Endothelial cell of umbilical vein (primary cell): Measurements from ENCODE around the gene PREP. TPM values are rescaled to one million over a fixed set of nuclear protein-coding genes. Genes with fewer than 3 reads are reported as not detected.

Experiments
- BruUV-seq: library from RNA; stranded (reverse); fragments of 400-500 nt; replicated peaks from 2 replicates; lab custom pipeline; 2021; lab: Mats Ljungman, UMichigan
- CTCF ChIA-PET: fragments of 300-600, 350-600 bp; sonication (Branson Sonifier 250); formaldehyde crosslinking; loops from one replicate; lab custom pipeline; 2021; ENCODE audit warnings: antibody characterized with exemption, inconsistent platforms; lab: Charles Lee
- POLR2A ChIA-PET: fragments of 300-600, 350-600 bp; sonication (Branson Sonifier 250); formaldehyde crosslinking; loops from one replicate; lab custom pipeline; 2021; ENCODE audit warnings: antibody characterized with exemption, inconsistent platforms; lab: Charles Lee
- DNase-seq: peaks from one replicate; pipeline ENCODE4 v3.0.0-alpha.2; 2011; ENCODE audit warnings: low read depth, low spot score
- FAIRE-seq: peaks from 2 replicates; lab custom pipeline; 2011; peaks lifted over from hg19 to GRCh38; lab: Jason Lieb, UNC
- H2AFZ ChIP-seq: 2 replicates; pipeline ENCODE4 v1.6.0; 2012; ENCODE audit warnings: low read depth, low read length, control low read depth, inconsistent platforms
- H3K27ac ChIP-seq: 2 replicates; pipeline ENCODE4 v1.5.1; 2011; ENCODE audit warnings: low read depth, mild to moderate bottlenecking, control low read depth, low read length, moderate library complexity; ENCODE audit not compliant: insufficient read depth
- H3K27me3 ChIP-seq, 2 experiments: 2 replicates each; pipeline versions ENCODE4 v1.6.0 to v1.6.1; 2011; ENCODE audit warnings: low read length in 2 of 2, mixed read lengths in 1 of 2; ENCODE audit not compliant: control insufficient read depth in 2 of 2, insufficient read depth in 2 of 2
- H3K36me3 ChIP-seq, 2 experiments: 2 replicates in 1 of 2; 3 replicates in 1 of 2; pipeline ENCODE4 v1.5.1; 2011; ENCODE audit warnings: low read length in 2 of 2, mild to moderate bottlenecking in 1 of 2, moderate library complexity in 1 of 2; ENCODE audit not compliant: control insufficient read depth in 2 of 2, insufficient read depth in 2 of 2; ENCODE audit errors: extremely low read depth in 1 of 2
- H3K4me1 ChIP-seq: 3 replicates; pipeline ENCODE4 v1.5.1; 2011; ENCODE audit warnings: mild to moderate bottlenecking, low read length; ENCODE audit not compliant: control insufficient read depth, insufficient read depth; ENCODE audit errors: extremely low read depth
- H3K4me2 ChIP-seq: 2 replicates; pipeline ENCODE4 v1.6.1; 2011; ENCODE audit warnings: low read length, control low read depth, mixed read lengths; ENCODE audit not compliant: insufficient read depth
- H3K4me3 ChIP-seq, 3 experiments: fragments of 200-600 bp in 1 of 3; sonication (generic), shearing (Covaris generic) in 1 of 3; replicated peaks in 1 of 3; 2 replicates each; pipeline ENCODE4 v1.5.1; 2011 to 2016; ENCODE audit warnings: control low read depth in 3 of 3, low read length in 3 of 3, mild to moderate bottlenecking in 2 of 3, inconsistent platforms in 1 of 3, low read depth in 1 of 3, moderate library complexity in 1 of 3; ENCODE audit not compliant: insufficient read depth in 1 of 3
- H3K79me2 ChIP-seq: 2 replicates; pipeline ENCODE4 v1.6.0; 2012; ENCODE audit warnings: low read length, inconsistent platforms; ENCODE audit not compliant: control insufficient read depth, insufficient read depth
- H3K9ac ChIP-seq: replicated peaks from 2 replicates; pipeline ENCODE3; 2011; ENCODE audit warnings: low read length, control low read depth; ENCODE audit not compliant: insufficient read depth; ENCODE audit errors: extremely low read depth
- H3K9me1 ChIP-seq: replicated peaks from 3 replicates; pipeline ENCODE4 v1.6.0; 2011; ENCODE audit warnings: mild to moderate bottlenecking, low read length; ENCODE audit not compliant: control insufficient read depth, insufficient read depth; ENCODE audit errors: extremely low read depth
- H3K9me3 ChIP-seq: replicated peaks from 2 replicates; pipeline ENCODE4 v1.5.1; 2012; ENCODE audit warnings: low read length, inconsistent platforms; ENCODE audit not compliant: control insufficient read depth, insufficient read depth
- H4K20me1 ChIP-seq: replicated peaks from 2 replicates; pipeline ENCODE3; 2011; ENCODE audit warnings: mild to moderate bottlenecking, low read length; ENCODE audit not compliant: control insufficient read depth, insufficient read depth; ENCODE audit errors: extremely low read depth
- CTCF ChIP-seq, 2 donors: IDR thresholded peaks; 1 replicate in 1 of 2; 2 replicates in 1 of 2; pipeline ENCODE4 v1.5.1; 2011; ENCODE audit warnings: low read length in 2 of 2, mild to moderate bottlenecking in 2 of 2, moderate library complexity in 2 of 2, control low read depth in 1 of 2, inconsistent platforms in 1 of 2, low read depth in 1 of 2; ENCODE audit not compliant: insufficient read depth in 1 of 2; ENCODE audit errors: extremely low read depth in 1 of 2
- EZH2 ChIP-seq: IDR thresholded peaks from 2 replicates; pipeline ENCODE4 v1.6.1; 2012; ENCODE audit warnings: borderline replicate concordance, low read depth, mild to moderate bottlenecking, moderate library complexity, low read length, inconsistent platforms; ENCODE audit not compliant: severe bottlenecking
- FOS ChIP-seq: IDR thresholded peaks from 2 replicates; pipeline ENCODE4 v1.6.1; 2011; ENCODE audit warnings: mild to moderate bottlenecking, low read length, moderate library complexity, borderline replicate concordance; ENCODE audit not compliant: insufficient read depth
- GATA2 ChIP-seq: IDR thresholded peaks from 2 replicates; pipeline ENCODE4 v1.7.0; 2011; ENCODE audit warnings: low read depth, mild to moderate bottlenecking, moderate library complexity, mixed read lengths, low read length; ENCODE audit not compliant: insufficient read length, insufficient read depth
- JUN ChIP-seq: IDR thresholded peaks from 2 replicates; pipeline ENCODE4 v1.6.1; 2011; ENCODE audit warnings: borderline replicate concordance, low read depth; ENCODE audit not compliant: insufficient read length, insufficient read depth
- MAX ChIP-seq: IDR thresholded peaks from 2 replicates; pipeline ENCODE4 v1.6.1; 2011; ENCODE audit not compliant: insufficient read depth, insufficient read length
- MYC ChIP-seq: IDR thresholded peaks from one replicate; pipeline ENCODE4 v1.6.1; 2011; ENCODE audit warnings: mild to moderate bottlenecking, low read depth, low read length
- POLR2A ChIP-seq: IDR thresholded peaks from 2 replicates; pipeline ENCODE4 v1.6.1; 2012; ENCODE audit warnings: low read depth, mild to moderate bottlenecking, control low read depth, low read length
- POLR2AphosphoS5 ChIP-seq: IDR thresholded peaks from 2 replicates; pipeline ENCODE4 v1.6.1; 2012; ENCODE audit warnings: low read depth, mild to moderate bottlenecking, control low read depth, low read length, moderate library complexity; ENCODE audit not compliant: insufficient read depth
- dilution Hi-C: fragments of 300-500 bp; cut with MboI; formaldehyde crosslinking; loops from one replicate; pipeline ENCODE4 v1.15.0; 2019; ENCODE audit warnings: low sequenced_read_pairs; ENCODE audit not compliant: extremely low pct_ligation_motif_present
- intact Hi-C: fragments of 100-400 bp; cut with micrococcal nuclease; formaldehyde crosslinking; loops from one replicate; pipeline ENCODE4 v1.10.0; 2022
- polyA plus RNA-seq, 4 experiments: library from polyadenylated mRNA; depleted of rRNA in 3 of 4; stranded (reverse) in 3 of 4; unstranded in 1 of 4; fragments of >200 nt; gene quantifications; 2 replicates each; pipeline versions ENCODE4 v1.2.1 to v1.2.3, GENCODE V29; 2011 to 2012; ENCODE audit warnings: missing spikeins in 1 of 4
- total RNA-seq: library from RNA; stranded (reverse); gene quantifications from 2 replicates; pipeline ENCODE4 v1.2.3, GENCODE V29; 2021

The PREP gene
- total and polyA plus RNA-seq, 2 donors (not counting 3 experiments of a cell fraction or from before 2014, with no cell fraction given) = 17.2 to 37.7 TPM

GRCh38 chr6:105364243-105364642 lies 38.6 kb downstream of the PREP start:
- no peaks in the 10 kb centered on the region for H3K9me3 ChIP-seq
- DNase-seq (peak; percentile 18), FAIRE-seq (peak; percentile 18)
- no peak overlapping the region for H3K27ac ChIP-seq
- no TSS peak for BruUV-seq
- intact Hi-C loops (loop anchor here (5.0 kb wide), 1 partner anchor 227 kb away; a partner anchor contains a TSS), dilution Hi-C loops (no loop called here)
- H3K4me3 ChIP-seq = no peak overlapping the region
- peak overlapping the region; percentile 3 for H3K4me2 ChIP-seq
- H3K9ac ChIP-seq = no peak overlapping the region
- H3K36me3 ChIP-seq = peaks cover 2 to 5% of the 10 kb centered on the region in 2 experiments
- no peaks in the 10 kb centered on the region for H3K27me3 ChIP-seq
- H3K4me1 ChIP-seq = peaks cover 20% of the 10 kb centered on the region
- H3K9me1 ChIP-seq = no peaks in the 10 kb centered on the region
- TF ChIP-seq MYC (no peak), POLR2A (no peak), FOS (no peak), JUN (no peak), MAX (no peak), POLR2AphosphoS5 (no peak), EZH2 (no peak), CTCF (IDR thresholded peaks at IDR 0.05; ENCODE audit: extremely low read depth in 1 of 2, insufficient read depth in 1 of 2, low read depth in 1 of 2, low read length in 2 of 2) (no peak), GATA2 (no peak)
- H2AFZ ChIP-seq = no peak overlapping the region
- no peaks in the 10 kb centered on the region for H4K20me1 ChIP-seq
- CTCF ChIA-PET = interaction anchor here (1.0 to 7.0 kb wide), 17 partner anchors 9 to 287 kb away, joined by 3 to 160 read pairs (median 9); partner anchors contain the start of gene PREP
- H3K79me2 ChIP-seq = no peaks in the 10 kb centered on the region
- POLR2A ChIA-PET = interaction anchor here (1.1 kb wide), 1 partner anchor 10 kb away, joined by 3 read pairs; no protein-coding TSS in a partner anchor
